Measurements from ENCODE around the gene DPYD. TPM values are rescaled to one million over a fixed set of nuclear protein-coding genes. Genes with fewer than 3 reads are reported as not detected.
"Not testable (repeated sequence)": the region's sequence is repeated elsewhere in the genome, so short reads cannot be mapped to it uniquely, and the experiment has no call there.

The DPYD gene
- polyA plus RNA-seq, 1 donor from 2014 or later: 3.8 TPM

- Mint-ChIP-seq H3K27me3 (no peaks in the 10 kb centered on the region), H3K27ac (no peak overlapping the region), H3K9me3 (peaks cover 0 to 3% (median 2%) of the 10 kb centered on the region in 3 donors), H3K36me3 (peaks cover 4% of the 10 kb centered on the region), H3K4me3 (no peak overlapping the region), H3K4me1 (no peaks in the 10 kb centered on the region)
These were observed 673.6 kb downstream of the DPYD start for GRCh38 chr1:97247196-97247595.

- Mint-ChIP-seq H3K4me3 (no peak overlapping the region), H3K27me3 (no peaks in the 10 kb centered on the region), H3K4me1 (no peaks in the 10 kb centered on the region), H3K9me3 (peaks cover 0 to 3% (median 2%) of the 10 kb centered on the region in 3 donors), H3K36me3 (peaks cover 2% of the 10 kb centered on the region), H3K27ac (no peak overlapping the region)
These were observed 675.2 kb downstream of the DPYD start for GRCh38 chr1:97245682-97246081.

- Mint-ChIP-seq H3K27me3 (no peaks in the 10 kb centered on the region), H3K4me3 (no peak overlapping the region), H3K36me3 (no peaks in the 10 kb centered on the region), H3K9me3 (peaks cover 0 to 3% (median 2%) of the 10 kb centered on the region in 3 donors), H3K4me1 (no peaks in the 10 kb centered on the region), H3K27ac (no peak overlapping the region)
These were observed 675.8 kb downstream of the DPYD start for GRCh38 chr1:97245026-97245425.

- Mint-ChIP-seq H3K27ac (no peak overlapping the region), H3K4me3 (no peak overlapping the region), H3K4me1 (no peaks in the 10 kb centered on the region), H3K9me3 (peaks cover 0 to 3% (median 2%) of the 10 kb centered on the region in 3 donors), H3K36me3 (no peaks in the 10 kb centered on the region), H3K27me3 (no peaks in the 10 kb centered on the region)
These were observed 676.8 kb downstream of the DPYD start for GRCh38 chr1:97243973-97244560.

GRCh38 chr1:97238816-97239215, 682.0 kb downstream of the DPYD start:
- Mint-ChIP-seq H3K4me3 (no peak overlapping the region), H3K27me3 (no peaks in the 10 kb centered on the region), H3K27ac (no peak overlapping the region), H3K36me3 (no peaks in the 10 kb centered on the region), H3K4me1 (no peaks in the 10 kb centered on the region), H3K9me3 (no peaks in the 10 kb centered on the region)

- H3K4me1 Mint-ChIP-seq, H3K9me3 Mint-ChIP-seq, H3K27ac Mint-ChIP-seq, H3K4me3 Mint-ChIP-seq, H3K36me3 Mint-ChIP-seq, H3K27me3 Mint-ChIP-seq: not testable (repeated sequence)
These were observed 689.5 kb downstream of the DPYD start for GRCh38 chr1:97231354-97231753.

- H3K9me3 Mint-ChIP-seq: peaks cover 0 to 2% (median 0%) of the 10 kb centered on the region in 3 donors
- no peak overlapping the region for H3K27ac Mint-ChIP-seq
- no peak overlapping the region for H3K4me3 Mint-ChIP-seq
- H3K27me3 Mint-ChIP-seq: no peaks in the 10 kb centered on the region
- no peaks in the 10 kb centered on the region for H3K36me3 Mint-ChIP-seq
- H3K4me1 Mint-ChIP-seq: no peaks in the 10 kb centered on the region
These were observed 708.2 kb downstream of the DPYD start for GRCh38 chr1:97212671-97213070.

- H3K9me3 Mint-ChIP-seq: peaks cover 0 to 2% (median 0%) of the 10 kb centered on the region in 3 donors
- H3K27me3 Mint-ChIP-seq: no peaks in the 10 kb centered on the region
- no peak overlapping the region for H3K27ac Mint-ChIP-seq
- H3K36me3 Mint-ChIP-seq: no peaks in the 10 kb centered on the region
- H3K4me3 Mint-ChIP-seq: no peak overlapping the region
- H3K4me1 Mint-ChIP-seq: no peaks in the 10 kb centered on the region
These were observed 710.5 kb downstream of the DPYD start for GRCh38 chr1:97210307-97210706.

- Mint-ChIP-seq H3K27ac (no peak overlapping the region), H3K9me3 (peaks cover 0 to 2% (median 0%) of the 10 kb centered on the region in 3 donors), H3K4me1 (no peaks in the 10 kb centered on the region), H3K36me3 (no peaks in the 10 kb centered on the region), H3K4me3 (no peak overlapping the region), H3K27me3 (no peaks in the 10 kb centered on the region)
These were observed 711.4 kb downstream of the DPYD start for GRCh38 chr1:97209381-97209957.

- H3K27me3 Mint-ChIP-seq: no peaks in the 10 kb centered on the region
- no peaks in the 10 kb centered on the region for H3K4me1 Mint-ChIP-seq
- no peaks in the 10 kb centered on the region for H3K9me3 Mint-ChIP-seq
- no peak overlapping the region for H3K27ac Mint-ChIP-seq
- H3K4me3 Mint-ChIP-seq: no peak overlapping the region
- no peaks in the 10 kb centered on the region for H3K36me3 Mint-ChIP-seq
These were observed 713.0 kb downstream of the DPYD start for GRCh38 chr1:97207868-97208267.

- no peak overlapping the region for H3K27ac Mint-ChIP-seq
- no peak overlapping the region for H3K4me3 Mint-ChIP-seq
- H3K9me3 Mint-ChIP-seq: no peaks in the 10 kb centered on the region
- no peaks in the 10 kb centered on the region for H3K36me3 Mint-ChIP-seq
- no peaks in the 10 kb centered on the region for H3K27me3 Mint-ChIP-seq
- no peaks in the 10 kb centered on the region for H3K4me1 Mint-ChIP-seq
These were observed 716.4 kb downstream of the DPYD start for GRCh38 chr1:97204468-97204867.

- H3K4me3 Mint-ChIP-seq: no peak overlapping the region
- no peaks in the 10 kb centered on the region for H3K9me3 Mint-ChIP-seq
- H3K27ac Mint-ChIP-seq: no peak overlapping the region
- no peaks in the 10 kb centered on the region for H3K36me3 Mint-ChIP-seq
- no peaks in the 10 kb centered on the region for H3K4me1 Mint-ChIP-seq
- H3K27me3 Mint-ChIP-seq: no peaks in the 10 kb centered on the region
These were observed 718.1 kb downstream of the DPYD start for GRCh38 chr1:97202481-97203380.

- Mint-ChIP-seq H3K9me3 (no peaks in the 10 kb centered on the region), H3K4me3 (no peak overlapping the region)
These were observed 719.2 kb downstream of the DPYD start for GRCh38 chr1:97201641-97202040.

GRCh38 chr1:97200595-97200994, 720.2 kb downstream of the DPYD start:
- peak overlapping the region in 1 of 3 donors; percentile 19 for H3K27ac Mint-ChIP-seq
- H3K36me3 Mint-ChIP-seq: no peaks in the 10 kb centered on the region
- no peaks in the 10 kb centered on the region for H3K9me3 Mint-ChIP-seq
- H3K4me3 Mint-ChIP-seq: no peak overlapping the region
- no peaks in the 10 kb centered on the region for H3K4me1 Mint-ChIP-seq
- H3K27me3 Mint-ChIP-seq: no peaks in the 10 kb centered on the region

More at GRCh38 chr1:97201641-97202040, 719.2 kb downstream of the DPYD start:
- Mint-ChIP-seq H3K36me3 (no peaks in the 10 kb centered on the region), H3K27me3 (no peaks in the 10 kb centered on the region), H3K4me1 (no peaks in the 10 kb centered on the region), H3K27ac (no peak overlapping the region)

GRCh38 chr1:97196825-97197516, 723.9 kb downstream of the DPYD start:
- H3K27ac Mint-ChIP-seq: no peak overlapping the region
- no peak overlapping the region for H3K4me3 Mint-ChIP-seq
- H3K36me3 Mint-ChIP-seq: no peaks in the 10 kb centered on the region
- no peaks in the 10 kb centered on the region for H3K27me3 Mint-ChIP-seq
- H3K4me1 Mint-ChIP-seq: no peaks in the 10 kb centered on the region
- peaks cover 0 to 2% (median 0%) of the 10 kb centered on the region in 3 donors for H3K9me3 Mint-ChIP-seq
